T-helper 1 cell treated with Interleukin-12 subunit alpha and Interleukin-12 subunit beta and Interleukin-4 antibody, amounts not matched to agents 30 μg/mL and 1 μg/mL, for 36 hours (primary cell): ENCODE results near the gene PCDHGB2.

Experiments used
- H3K27ac Mint-ChIP-seq: one replicate; pipeline ENCODE4 v1.8.0; 2021; ENCODE audit warnings: mild to moderate bottlenecking, mixed read lengths
- H3K27me3 Mint-ChIP-seq: one replicate; pipeline ENCODE4 v1.8.0; 2021; ENCODE audit warnings: low read depth, mixed read lengths
- H3K36me3 Mint-ChIP-seq: one replicate; pipeline ENCODE4 v1.8.0; 2021; ENCODE audit warnings: low read depth, mixed read lengths
- H3K4me1 Mint-ChIP-seq: one replicate; pipeline ENCODE4 v1.8.0; 2021; ENCODE audit warnings: low read depth, mixed read lengths
- H3K4me3 Mint-ChIP-seq: one replicate; pipeline ENCODE4 v1.8.0; 2021; ENCODE audit warnings: mild to moderate bottlenecking, moderate library complexity, mixed read lengths
- H3K9me3 Mint-ChIP-seq: one replicate; pipeline ENCODE4 v1.8.0; 2021; ENCODE audit warnings: mixed read lengths

The PCDHGB2 gene

GRCh38 chr5:141411575-141411974, 51.8 kb downstream of the PCDHGB2 start:
- Mint-ChIP-seq H3K27me3 (peaks cover 62% of the 10 kb centered on the region), H3K4me3 (no peak overlapping the region), H3K27ac (no peak overlapping the region), H3K9me3 (peaks cover 21% of the 10 kb centered on the region), H3K36me3 (peaks cover 15% of the 10 kb centered on the region), H3K4me1 (peaks cover 16% of the 10 kb centered on the region)
